HCT116 (cell line): ENCODE measurements around the gene SRSF2.

ENCODE experiments used
- EZH2 ChIP-seq: fragments of 200-600 bp; sonication (generic); IDR thresholded peaks from 2 replicates; pipeline ENCODE4 v1.6.1; 2017; ENCODE audit warnings: antibody characterized with exemption, mixed run types
- EZH2phosphoT487 ChIP-seq: fragments of 200-600 bp; IDR thresholded peaks from 2 replicates; pipeline ENCODE4 v1.6.1; 2018; ENCODE audit warnings: antibody characterized with exemption, borderline replicate concordance
- POLR2A ChIP-seq: IDR thresholded peaks from 2 replicates; pipeline ENCODE4 v1.7.0; 2011; ENCODE audit warnings: borderline replicate concordance; ENCODE audit not compliant: insufficient read depth, insufficient read length; ENCODE audit errors: extremely low read depth
- TF ChIP-seq, protein P1 (sequence below), 3 experiments: fragments of 200-600 bp in 1 of 3; sonication (generic) in 1 of 3; IDR thresholded peaks in 2 of 3; conservative IDR thresholded peaks in 1 of 3; 2 replicates each; pipeline ENCODE4 v1.5.1; 2012 to 2017; ENCODE audit warnings: low read depth in 2 of 3, low read length in 2 of 3, antibody characterized with exemption in 1 of 3, borderline replicate concordance in 1 of 3, control low read depth in 1 of 3, mild to moderate bottlenecking in 1 of 3, mixed read lengths in 1 of 3, mixed run types in 1 of 3, moderate library complexity in 1 of 3; ENCODE audit not compliant: insufficient read depth in 1 of 3

DNA sequence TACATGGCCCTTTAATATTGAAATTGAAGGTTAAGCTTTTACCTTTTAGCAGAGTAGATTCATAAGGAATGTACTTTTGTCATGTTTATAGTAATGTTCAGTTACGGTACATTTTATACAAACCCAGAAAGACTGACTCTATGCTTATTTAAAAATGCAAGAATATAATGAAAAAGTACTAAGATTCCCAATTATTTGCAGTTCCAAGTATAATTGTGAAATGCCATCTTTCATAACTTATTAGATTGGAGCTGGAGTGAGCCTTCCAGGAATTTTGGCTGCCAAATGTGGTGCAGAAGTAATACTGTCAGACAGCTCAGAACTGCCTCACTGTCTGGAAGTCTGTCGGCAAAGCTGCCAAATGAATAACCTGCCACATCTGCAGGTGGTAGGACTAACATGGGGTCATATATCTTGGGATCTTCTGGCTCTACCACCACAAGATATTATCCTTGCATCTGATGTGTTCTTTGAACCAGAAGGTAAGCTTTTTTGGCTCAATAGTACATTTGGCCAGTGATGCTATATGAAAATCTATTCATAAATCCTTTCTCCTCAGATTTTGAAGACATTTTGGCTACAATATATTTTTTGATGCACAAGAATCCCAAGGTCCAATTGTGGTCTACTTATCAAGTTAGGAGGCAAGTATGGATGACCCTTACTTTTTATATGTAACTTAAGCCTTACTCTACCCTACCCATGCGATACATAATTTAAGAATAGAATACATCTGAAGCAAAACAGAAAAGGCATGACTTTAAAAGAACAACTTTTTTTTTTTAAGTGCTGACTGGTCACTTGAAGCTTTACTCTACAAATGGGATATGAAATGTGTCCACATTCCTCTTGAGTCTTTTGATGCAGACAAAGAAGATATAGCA is 4.2 kb downstream of the SRSF2 start:
- no peak for TF ChIP-seq POLR2A
- no peak for TF ChIP-seq EZH2phosphoT487
- TF ChIP-seq, protein P1, sequence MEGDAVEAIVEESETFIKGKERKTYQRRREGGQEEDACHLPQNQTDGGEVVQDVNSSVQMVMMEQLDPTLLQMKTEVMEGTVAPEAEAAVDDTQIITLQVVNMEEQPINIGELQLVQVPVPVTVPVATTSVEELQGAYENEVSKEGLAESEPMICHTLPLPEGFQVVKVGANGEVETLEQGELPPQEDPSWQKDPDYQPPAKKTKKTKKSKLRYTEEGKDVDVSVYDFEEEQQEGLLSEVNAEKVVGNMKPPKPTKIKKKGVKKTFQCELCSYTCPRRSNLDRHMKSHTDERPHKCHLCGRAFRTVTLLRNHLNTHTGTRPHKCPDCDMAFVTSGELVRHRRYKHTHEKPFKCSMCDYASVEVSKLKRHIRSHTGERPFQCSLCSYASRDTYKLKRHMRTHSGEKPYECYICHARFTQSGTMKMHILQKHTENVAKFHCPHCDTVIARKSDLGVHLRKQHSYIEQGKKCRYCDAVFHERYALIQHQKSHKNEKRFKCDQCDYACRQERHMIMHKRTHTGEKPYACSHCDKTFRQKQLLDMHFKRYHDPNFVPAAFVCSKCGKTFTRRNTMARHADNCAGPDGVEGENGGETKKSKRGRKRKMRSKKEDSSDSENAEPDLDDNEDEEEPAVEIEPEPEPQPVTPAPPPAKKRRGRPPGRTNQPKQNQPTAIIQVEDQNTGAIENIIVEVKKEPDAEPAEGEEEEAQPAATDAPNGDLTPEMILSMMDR (IDR thresholded peaks at IDR 0.05 in 2 of 3, conservative IDR thresholded peaks at IDR 0.05 in 1 of 3; ENCODE audit: borderline replicate concordance in 1 of 3, insufficient read depth in 1 of 3, low read depth in 2 of 3, low read length in 2 of 3): no peak
- TF ChIP-seq EZH2: no peak
